HepG2 (cell line): ENCODE data around the gene LRRC8C. TPM values are rescaled to one million over a fixed set of nuclear protein-coding genes. Genes with fewer than 3 reads are reported as not detected.

ENCODE experiments used
- ATAC-seq: fragments of 200-7000 bp; cut with Tn5 transposase; 3 replicates; pipeline ENCODE4 v1.9.1; 2020; ENCODE audit warnings: mild to moderate bottlenecking, moderate library complexity
- BruUV-seq: library from RNA; stranded (reverse); fragments of 400-500 nt; replicated peaks from 2 replicates; lab custom pipeline; 2021; lab: Mats Ljungman, UMichigan
- CTCF ChIA-PET: fragments of 300-600 bp; formaldehyde crosslinking; extraction: SDS; loops from one replicate; lab custom pipeline; 2021; ENCODE audit warnings: low total read pairs, inconsistent platforms, low intra/inter-chr PET ratio; lab: Yijun Ruan, JAX
- POLR2A ChIA-PET: fragments of 350-600 bp; sonication (Branson Sonifier 250); formaldehyde crosslinking; loops from one replicate; lab custom pipeline; 2020; ENCODE audit warnings: antibody characterized with exemption, inconsistent platforms; lab: Yijun Ruan, JAX
- DNase-seq: peaks from one replicate; pipeline ENCODE4 v3.0.0-alpha.2; 2015; ENCODE audit warnings: low spot score
- FAIRE-seq: peaks from 3 replicates; lab custom pipeline; 2011; peaks lifted over from hg19 to GRCh38; lab: Jason Lieb, UNC
- H2AFZ ChIP-seq: one replicate; pipeline ENCODE4 v1.6.1; 2011; ENCODE audit warnings: low read length, inconsistent platforms
- H3K27ac ChIP-seq: fragments of 300-600 bp; 3 replicates; pipeline ENCODE4 v1.8.0; 2011; ENCODE audit warnings: mixed run types, mild to moderate bottlenecking, mixed read lengths, low read length, inconsistent platforms; ENCODE audit not compliant: insufficient read depth; ENCODE audit errors: extremely low read length
- H3K27me3 ChIP-seq, 2 experiments: fragments of 200-600 bp in 1 of 2; 2 replicates in 1 of 2; 3 replicates in 1 of 2; pipeline versions ENCODE4 v1.6.0 to v1.8.0; 2011; ENCODE audit warnings: low read length in 2 of 2, mild to moderate bottlenecking in 2 of 2, moderate library complexity in 2 of 2, inconsistent platforms in 1 of 2; ENCODE audit not compliant: insufficient read depth in 2 of 2, control insufficient read depth in 1 of 2
- H3K36me3 ChIP-seq, 2 experiments: fragments of 200-600 bp in 1 of 2; replicated peaks in 1 of 2; 2 replicates in 1 of 2; 3 replicates in 1 of 2; pipeline versions ENCODE4 v1.5.1 to v1.8.0; 2011; ENCODE audit warnings: low read length in 2 of 2, inconsistent platforms in 1 of 2; ENCODE audit not compliant: insufficient read depth in 2 of 2, control insufficient read depth in 1 of 2
- H3K4me1 ChIP-seq: 2 replicates; pipeline ENCODE4 v1.5.1; 2012; ENCODE audit warnings: low read length, inconsistent platforms; ENCODE audit not compliant: insufficient read depth
- H3K4me2 ChIP-seq: 2 replicates; pipeline ENCODE4 v1.6.0; 2011; ENCODE audit warnings: low read depth, low read length, inconsistent platforms
- H3K4me3 ChIP-seq, 3 experiments: fragments of 200-600 bp in 1 of 3; sonication (generic), shearing (Covaris generic) in 1 of 3; replicated peaks in 1 of 3; 2 replicates each; pipeline ENCODE4 v1.5.1; 2011 to 2016; ENCODE audit warnings: low read length in 3 of 3, inconsistent platforms in 2 of 3, low read depth in 2 of 3, mild to moderate bottlenecking in 2 of 3, control low read depth in 1 of 3, mixed read lengths in 1 of 3; ENCODE audit not compliant: insufficient read depth in 1 of 3
- H3K79me2 ChIP-seq: one replicate; pipeline ENCODE4 v1.6.1; 2011; ENCODE audit warnings: low read length, inconsistent platforms; ENCODE audit not compliant: insufficient read depth
- H3K9ac ChIP-seq: 2 replicates; pipeline ENCODE4 v1.6.0; 2011; ENCODE audit warnings: mild to moderate bottlenecking, low read depth, low read length, inconsistent platforms; ENCODE audit not compliant: insufficient read depth
- H3K9me3 ChIP-seq: 2 replicates; pipeline ENCODE4 v1.5.1; 2012; ENCODE audit warnings: mild to moderate bottlenecking, low read length
- H4K20me1 ChIP-seq: 2 replicates; pipeline ENCODE4 v1.6.0; 2011; ENCODE audit warnings: inconsistent platforms, mild to moderate bottlenecking, low read length, moderate library complexity; ENCODE audit not compliant: insufficient read depth
- KMT2A ChIP-seq: sonication (generic); formaldehyde crosslinking; IDR thresholded peaks from 2 replicates; pipeline ENCODE4 v1.4.0; 2020; ENCODE audit warnings: missing genetic modification reagents
- MBNL3 ChIP-seq: fragments of 250-450 bp; sonication (Bioruptor Pico); conservative IDR thresholded peaks from 2 replicates; pipeline ENCODE4 v1.8.0; 2022; ENCODE audit warnings: mild to moderate bottlenecking, inconsistent platforms
- MYPOP ChIP-seq: sonication (generic); formaldehyde crosslinking; IDR thresholded peaks from 2 replicates; pipeline ENCODE4 v1.8.1; 2023; ENCODE audit warnings: mild to moderate bottlenecking, moderate library complexity, missing genetic modification reagents
- NCOA2 ChIP-seq: sonication (generic); formaldehyde crosslinking; IDR thresholded peaks from 2 replicates; pipeline ENCODE4 v1.8.0; 2022; ENCODE audit warnings: inconsistent platforms
- SOX13 ChIP-seq, 3 experiments: fragments of 450-650 bp in 1 of 3; sonication (generic) in 1 of 3; formaldehyde crosslinking in 1 of 3; IDR thresholded peaks in 2 of 3; conservative IDR thresholded peaks in 1 of 3; 2 replicates each; pipeline versions ENCODE4 v1.5.0 to v1.6.1; 2016 to 2020; ENCODE audit warnings: antibody characterized with exemption in 1 of 3, mild to moderate bottlenecking in 1 of 3, missing compliant biosample characterization in 1 of 3, missing genetic modification reagents in 1 of 3, moderate library complexity in 1 of 3
- TBL1XR1 ChIP-seq: fragments of 150-350 bp; IDR thresholded peaks from 2 replicates; pipeline ENCODE4 v1.6.1; 2014; ENCODE audit warnings: borderline replicate concordance, low read length; ENCODE audit not compliant: partially characterized antibody
- ZNF12 ChIP-seq: sonication (generic); formaldehyde crosslinking; IDR thresholded peaks from 2 replicates; pipeline ENCODE4 v1.5.0; 2020; ENCODE audit warnings: missing genetic modification reagents
- ZNF598 ChIP-seq: sonication (generic); formaldehyde crosslinking; IDR thresholded peaks from 2 replicates; pipeline ENCODE4 v1.5.1; 2020; ENCODE audit warnings: mild to moderate bottlenecking, missing genetic modification reagents, borderline replicate concordance
- ZSCAN30 ChIP-seq: sonication (generic); formaldehyde crosslinking; IDR thresholded peaks from 2 replicates; pipeline ENCODE4 v1.5.0; 2020; ENCODE audit warnings: mild to moderate bottlenecking, missing genetic modification reagents
- WGBS: methylation state at CpG from one replicate; pipeline ENCODE4 v1.1.6; 2017; ENCODE audit warnings: low lambda C conversion rate; 5-methylcytosine and 5-hydroxymethylcytosine counted together
- in situ Hi-C: cut with HindIII; loops from 2 replicates; pipeline ENCODE4 v1.10.0; 2017; ENCODE audit warnings: low pct_unique_long_range_greater_than_20kb; ENCODE audit not compliant: extremely low pct_ligation_motif_present
- intact Hi-C: fragments of 100-400 bp; cut with micrococcal nuclease; formaldehyde crosslinking; loops from one replicate; pipeline ENCODE4 v1.10.0; 2022; ENCODE audit not compliant: unreplicated experiment
- polyA plus RNA-seq, 8 experiments: library from polyadenylated mRNA; depleted of rRNA in 3 of 8; stranded (reverse) in 7 of 8; unstranded in 1 of 8; fragments of >200 nt; fragmentation: Illumina TruSeq in 4 of 8; extraction: Trizol in 4 of 8; gene quantifications; 2 replicates each; pipeline versions ENCODE4 v1.2.1 to v1.2.3, GENCODE V29; 2011 to 2016; ENCODE audit warnings: low read depth in 4 of 8, missing spikeins in 1 of 8, mixed read lengths in 1 of 8; ENCODE audit not compliant: insufficient read depth in 1 of 8
- total RNA-seq, 5 experiments: library from RNA; depleted of rRNA; stranded (reverse); fragments of >200 nt; fragmentation: Illumina TruSeq; extraction: Trizol; gene quantifications; 2 replicates each; pipeline ENCODE4 v1.2.3, GENCODE V29; 2016; ENCODE audit warnings: low read depth in 1 of 5
- TF ChIP-seq, protein P1 (sequence below): sonication (generic); formaldehyde crosslinking; IDR thresholded peaks from 2 replicates; pipeline ENCODE4 v1.5.1; 2020; ENCODE audit warnings: mild to moderate bottlenecking, missing genetic modification reagents, moderate library complexity
- TF ChIP-seq, protein P2 (sequence below): sonication (generic); formaldehyde crosslinking; IDR thresholded peaks from 2 replicates; pipeline ENCODE4 v1.5.1; 2020; ENCODE audit warnings: missing genetic modification reagents, mild to moderate bottlenecking, borderline replicate concordance
- TF ChIP-seq, protein P3 (sequence below): IDR thresholded peaks from 2 replicates; pipeline ENCODE4 v1.6.1; 2016; ENCODE audit warnings: mild to moderate bottlenecking

The LRRC8C gene
- total and polyA plus RNA-seq, 2 of the 13 experiments (the other 11 are each of a cell fraction or from before 2014, with no cell fraction given), result 0.22 to 0.32 TPM

- TF ChIP-seq, protein P1, sequence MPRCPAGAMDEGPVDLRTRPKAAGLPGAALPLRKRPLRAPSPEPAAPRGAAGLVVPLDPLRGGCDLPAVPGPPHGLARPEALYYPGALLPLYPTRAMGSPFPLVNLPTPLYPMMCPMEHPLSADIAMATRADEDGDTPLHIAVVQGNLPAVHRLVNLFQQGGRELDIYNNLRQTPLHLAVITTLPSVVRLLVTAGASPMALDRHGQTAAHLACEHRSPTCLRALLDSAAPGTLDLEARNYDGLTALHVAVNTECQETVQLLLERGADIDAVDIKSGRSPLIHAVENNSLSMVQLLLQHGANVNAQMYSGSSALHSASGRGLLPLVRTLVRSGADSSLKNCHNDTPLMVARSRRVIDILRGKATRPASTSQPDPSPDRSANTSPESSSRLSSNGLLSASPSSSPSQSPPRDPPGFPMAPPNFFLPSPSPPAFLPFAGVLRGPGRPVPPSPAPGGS (CRISPR knock-in tag), result no peak
- TF ChIP-seq, protein P2, sequence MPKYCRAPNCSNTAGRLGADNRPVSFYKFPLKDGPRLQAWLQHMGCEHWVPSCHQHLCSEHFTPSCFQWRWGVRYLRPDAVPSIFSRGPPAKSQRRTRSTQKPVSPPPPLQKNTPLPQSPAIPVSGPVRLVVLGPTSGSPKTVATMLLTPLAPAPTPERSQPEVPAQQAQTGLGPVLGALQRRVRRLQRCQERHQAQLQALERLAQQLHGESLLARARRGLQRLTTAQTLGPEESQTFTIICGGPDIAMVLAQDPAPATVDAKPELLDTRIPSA (CRISPR knock-in tag), result no peak
- TF ChIP-seq KMT2A, result no peak
- no peak for TF ChIP-seq ZNF12 (CRISPR knock-in tag)
- no peak for TF ChIP-seq MBNL3 (CRISPR knock-in tag)
- no peak for TF ChIP-seq ZSCAN30
- TF ChIP-seq, protein P3, sequence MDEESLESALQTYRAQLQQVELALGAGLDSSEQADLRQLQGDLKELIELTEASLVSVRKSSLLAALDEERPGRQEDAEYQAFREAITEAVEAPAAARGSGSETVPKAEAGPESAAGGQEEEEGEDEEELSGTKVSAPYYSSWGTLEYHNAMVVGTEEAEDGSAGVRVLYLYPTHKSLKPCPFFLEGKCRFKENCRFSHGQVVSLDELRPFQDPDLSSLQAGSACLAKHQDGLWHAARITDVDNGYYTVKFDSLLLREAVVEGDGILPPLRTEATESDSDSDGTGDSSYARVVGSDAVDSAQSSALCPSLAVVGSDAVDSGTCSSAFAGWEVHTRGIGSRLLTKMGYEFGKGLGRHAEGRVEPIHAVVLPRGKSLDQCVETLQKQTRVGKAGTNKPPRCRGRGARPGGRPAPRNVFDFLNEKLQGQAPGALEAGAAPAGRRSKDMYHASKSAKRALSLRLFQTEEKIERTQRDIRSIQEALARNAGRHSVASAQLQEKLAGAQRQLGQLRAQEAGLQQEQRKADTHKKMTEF, result no peak
Measured at GRCh38 chr1:89737985-89738510, 105.1 kb downstream of the LRRC8C start (continued).

- no peaks in the 10 kb centered on the region for H3K9me3 ChIP-seq
- CTCF ChIA-PET, result no interaction called here
- no peak overlapping the region for H3K4me2 ChIP-seq
- H3K27ac ChIP-seq, result no peak overlapping the region
- intact Hi-C loops, result no loop called here
- no peak overlapping the region for H2AFZ ChIP-seq
- no peak for TF ChIP-seq TBL1XR1
- TF ChIP-seq MYPOP (CRISPR knock-in tag), result no peak
- no peak for TF ChIP-seq ZNF598 (CRISPR knock-in tag)
- no peak for TF ChIP-seq NCOA2 (CRISPR knock-in tag)
- TF ChIP-seq SOX13 (IDR thresholded peaks at IDR 0.05), result no peak
- no peak for TF ChIP-seq SOX13 (CRISPR knock-in tag; conservative IDR thresholded peaks at IDR 0.05 in 1 of 2, IDR thresholded peaks at IDR 0.05 in 1 of 2)
- no peak for FAIRE-seq
- H3K4me1 ChIP-seq, result no peaks in the 10 kb centered on the region
- peaks cover 0 to 9% of the 10 kb centered on the region in 2 experiments; a peak in 3 of 5 replicates for H3K27me3 ChIP-seq
- H3K4me3 ChIP-seq, result no peak overlapping the region
- ATAC-seq, result peak; percentile 54
- POLR2A ChIA-PET, result no interaction called here
- no peaks in the 10 kb centered on the region for H3K36me3 ChIP-seq
- no peaks in the 10 kb centered on the region for H3K79me2 ChIP-seq
- in situ Hi-C loops, result no loop called here
- H3K9ac ChIP-seq, result no peak overlapping the region
- no peak for DNase-seq
- WGBS, result 4% methylated on average over 9 of the region's 10 CpGs
- H4K20me1 ChIP-seq, result no peaks in the 10 kb centered on the region
- no TSS peak for BruUV-seq
Measured at GRCh38 chr1:89739013-89739843, 106.3 kb downstream of the LRRC8C start.
